Posterior cingulate gyrus (tissue), 11 donors: ENCODE data around the gene XYLT1.
A peak's percentile ranks its signal among the peaks of the same experiment; 100 is the strongest.

Source experiments
- DNase-seq, 10 donors: peaks; one replicate each; pipeline versions ENCODE4 v3.0.0 to v3.0.0-alpha.2; 2020 to 2021; ENCODE audit warnings: mixed read lengths in 3 of 10
- intact Hi-C: fragments of 100-400 bp; cut with DNase I; formaldehyde crosslinking; loops from one replicate; pipeline ENCODE4 v1.15.1; 2023

Gene XYLT1

GRCh38 chr16:17276610-17277009, 194.2 kb downstream of the XYLT1 start:
- no peak for DNase-seq
- intact Hi-C loops = loop anchor here (5.0 kb wide), 1 partner anchor 141 kb away; no protein-coding TSS in a partner anchor

GRCh38 chr16:17276010-17276530, 194.7 kb downstream of the XYLT1 start:
- no peak for DNase-seq
- intact Hi-C loops = loop anchor here (5.0 kb wide), 1 partner anchor 141 kb away; no protein-coding TSS in a partner anchor

- no peak for DNase-seq
- intact Hi-C loops = loop anchor here (5.0 kb wide), 1 partner anchor 142 kb away; no protein-coding TSS in a partner anchor
Measured at GRCh38 chr16:17275076-17276009, 195.4 kb downstream of the XYLT1 start.

GRCh38 chr16:17273142-17273561, 197.6 kb downstream of the XYLT1 start:
- peak in 1 of 10 donors; percentile 45 for DNase-seq
- intact Hi-C loops = no loop called here

GRCh38 chr16:17272716-17273115, 198.0 kb downstream of the XYLT1 start:
- no peak for DNase-seq
- intact Hi-C loops = no loop called here

GRCh38 chr16:17271687-17272086, 199.1 kb downstream of the XYLT1 start:
- intact Hi-C loops = no loop called here
- DNase-seq = peak in 5 of 10 donors; percentile 45 to 62 (median 56)

GRCh38 chr16:17270683-17271109, 200.1 kb downstream of the XYLT1 start:
- intact Hi-C loops = no loop called here
- DNase-seq = no peak

GRCh38 chr16:17270111-17270510, 200.6 kb downstream of the XYLT1 start:
- intact Hi-C loops = no loop called here

GRCh38 chr16:17269439-17269838, 201.3 kb downstream of the XYLT1 start:
- DNase-seq = no peak
- intact Hi-C loops = no loop called here

More at GRCh38 chr16:17270111-17270510, 200.6 kb downstream of the XYLT1 start:
- no peak for DNase-seq

GRCh38 chr16:17266608-17267313, 204.0 kb downstream of the XYLT1 start:
- intact Hi-C loops = no loop called here
- DNase-seq = peak in 9 of 10 donors; percentile 27 to 90 (median 65)

GRCh38 chr16:17265154-17265553, 205.6 kb downstream of the XYLT1 start:
- DNase-seq = no peak
- intact Hi-C loops = no loop called here

- no peak for DNase-seq
- intact Hi-C loops = no loop called here
Measured at GRCh38 chr16:17261197-17261858, 209.4 kb downstream of the XYLT1 start.

GRCh38 chr16:17260276-17260849, 210.4 kb downstream of the XYLT1 start:
- intact Hi-C loops = no loop called here
- no peak for DNase-seq

- DNase-seq = no peak
- intact Hi-C loops = no loop called here
Measured at GRCh38 chr16:17259751-17260270, 210.9 kb downstream of the XYLT1 start.

- intact Hi-C loops = no loop called here
- no peak for DNase-seq
Measured at GRCh38 chr16:17258848-17259713, 211.7 kb downstream of the XYLT1 start.

- intact Hi-C loops = no loop called here
- no peak for DNase-seq
Measured at GRCh38 chr16:17258077-17258599, 212.6 kb downstream of the XYLT1 start.

- intact Hi-C loops = no loop called here
- no peak for DNase-seq
Measured at GRCh38 chr16:17257426-17258023, 213.2 kb downstream of the XYLT1 start.

GRCh38 chr16:17252701-17253100, 218.1 kb downstream of the XYLT1 start:
- intact Hi-C loops = no loop called here
- no peak for DNase-seq
